NCI-H748 (cell line): ENCODE data around the gene PPCS.
"Not testable (repeated sequence)": the region's sequence is repeated elsewhere in the genome, so short reads cannot be mapped to it uniquely, and the experiment has no call there.

Experiments used
- DNase-seq: peaks from one replicate; lab custom pipeline; 2025; ENCODE audit not compliant: unreplicated experiment; lab: John Stamatoyannopoulos, UW

The PPCS gene

GRCh38 chr1:42450061-42450460 lies 6.3 kb upstream of the PPCS start:
- no peak for DNase-seq

DNA sequence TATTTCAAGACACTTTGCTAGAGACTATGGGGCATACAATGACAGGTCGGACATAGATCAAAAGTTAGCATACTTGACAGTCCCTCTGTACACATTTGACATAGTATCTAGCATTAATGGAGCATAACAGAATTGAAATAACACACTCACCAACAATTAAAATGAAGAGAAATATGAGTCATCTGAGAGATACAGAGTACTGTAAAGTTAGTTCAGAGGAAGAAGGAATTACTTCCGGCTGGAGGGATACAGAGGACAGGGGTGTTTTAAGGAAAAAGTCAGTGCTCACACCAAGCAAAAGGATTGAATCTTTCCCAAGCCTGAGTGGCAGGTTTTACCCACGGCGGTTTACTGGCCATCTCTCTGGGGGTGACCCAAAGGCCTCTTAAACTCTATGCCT lies 3.0 kb upstream of the PPCS start:
- DNase-seq, result no peak

DNA sequence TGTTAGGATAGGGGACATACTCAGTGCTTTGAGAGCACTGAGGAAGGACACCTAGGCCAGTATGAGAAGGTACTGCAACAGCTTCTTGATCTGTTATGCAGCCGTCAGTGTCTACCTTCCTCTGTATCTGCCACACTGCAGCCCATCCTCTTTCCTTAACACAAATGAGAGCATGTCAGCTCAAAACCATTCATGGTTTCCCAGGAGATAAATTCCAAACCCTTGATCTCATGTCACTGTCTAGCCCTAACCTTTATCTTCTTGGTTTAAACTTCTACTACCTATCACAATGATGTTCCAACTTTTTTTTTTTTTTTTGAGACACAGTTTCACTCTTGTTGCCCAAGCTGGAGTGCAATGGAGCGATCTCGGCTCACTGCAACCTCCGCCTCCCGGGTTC lies 1.9 kb upstream of the PPCS start:
- DNase-seq, result no peak

DNA sequence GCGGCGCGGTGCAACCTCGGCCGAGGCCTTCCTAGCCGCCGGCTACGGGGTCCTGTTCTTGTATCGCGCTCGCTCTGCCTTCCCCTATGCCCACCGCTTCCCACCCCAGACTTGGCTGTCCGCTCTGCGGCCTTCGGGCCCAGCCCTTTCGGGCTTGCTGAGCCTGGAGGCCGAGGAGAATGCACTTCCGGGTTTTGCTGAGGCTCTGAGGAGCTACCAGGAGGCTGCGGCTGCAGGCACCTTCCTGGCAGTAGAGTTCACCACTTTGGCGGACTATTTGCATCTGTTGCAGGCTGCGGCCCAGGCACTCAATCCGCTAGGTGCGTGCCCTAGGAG lies 379 bp downstream of the PPCS start:
- DNase-seq, result peak; percentile 99

- DNase-seq, result no peak
These were observed 4.9 kb downstream of the PPCS start for GRCh38 chr1:42461196-42461595.

DNA sequence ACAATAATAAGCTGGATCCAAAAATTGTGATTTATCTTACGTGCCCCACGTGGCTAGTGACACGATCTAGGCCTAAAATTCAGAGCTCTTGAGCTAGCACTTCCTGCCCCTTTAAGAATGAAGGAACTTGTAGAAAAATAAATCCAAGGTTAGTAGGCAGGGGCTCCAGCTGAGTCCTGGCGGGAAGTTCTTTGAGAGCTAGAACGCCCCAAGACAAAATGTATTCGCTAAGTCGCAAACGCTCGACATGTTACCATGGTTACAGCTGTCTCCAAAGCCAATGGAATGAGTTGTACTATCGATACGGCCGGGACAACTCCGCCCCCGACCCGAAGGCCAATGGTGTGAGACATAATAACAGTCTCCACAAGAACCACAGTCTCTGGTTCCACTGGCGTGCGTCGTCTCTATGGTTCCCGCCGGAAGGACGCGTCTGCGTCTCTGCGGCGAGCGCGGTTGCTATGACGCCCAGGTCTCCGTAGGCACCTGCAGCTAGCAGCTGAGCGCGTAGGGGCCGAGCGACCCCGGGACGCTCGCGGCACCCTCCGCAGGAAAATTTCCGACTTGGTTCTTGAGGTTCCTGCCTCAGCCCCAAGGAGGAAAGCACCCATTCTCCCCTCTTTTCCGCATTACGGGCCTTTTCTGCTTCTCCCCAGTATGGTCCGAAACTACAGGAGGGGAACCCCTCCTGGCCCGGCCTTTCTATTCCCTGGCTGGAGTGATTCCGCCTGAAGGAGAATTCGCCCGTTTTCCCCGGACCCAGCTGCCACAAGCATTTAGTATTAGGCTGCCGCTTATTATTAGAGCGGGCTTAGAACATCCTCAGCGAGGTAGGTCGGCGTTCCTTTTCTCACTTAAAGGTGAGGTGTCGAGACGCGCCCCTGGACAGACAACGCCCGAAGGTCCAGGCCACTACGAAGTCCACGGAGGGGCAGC lies 6.8 kb downstream of the PPCS start, which contains the start of gene CCDC30:
TSS of gene CCDC30 (plus strand) at position 459 of the 936 bp plus-strand sequence. CDS start 17,266 bp downstream, outside the sequence.
- DNase-seq, result peak; percentile 100

GRCh38 chr1:42463921-42464320 lies 7.6 kb downstream of the PPCS start:
- peak; percentile 93 for DNase-seq

GRCh38 chr1:42466030-42466429 lies 9.7 kb downstream of the PPCS start:
- no peak for DNase-seq

GRCh38 chr1:42469727-42470126 lies 13.4 kb downstream of the PPCS start:
- DNase-seq, result no peak

- DNase-seq, result no peak
These were observed 20.3 kb downstream of the PPCS start for GRCh38 chr1:42476605-42477004.

DNA sequence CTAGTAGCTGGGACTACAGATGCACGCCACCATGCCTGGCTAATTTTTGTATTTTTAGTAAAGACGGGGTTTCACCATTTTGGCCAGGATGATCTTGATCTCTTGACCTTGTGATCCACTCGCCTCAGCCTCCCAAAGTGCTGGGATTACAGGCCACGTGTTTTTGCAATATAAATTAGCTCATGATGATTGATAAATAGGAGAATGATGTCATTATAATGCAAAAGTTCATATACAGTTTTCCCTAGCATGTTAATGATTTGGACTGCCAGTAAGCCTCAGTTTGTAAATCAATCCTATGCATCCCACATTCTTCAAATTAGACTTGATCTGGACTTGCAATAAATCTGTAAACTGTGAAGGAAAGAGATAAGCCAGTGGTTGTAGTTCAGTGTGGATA lies 21.0 kb downstream of the PPCS start:
- not testable (repeated sequence) for DNase-seq

DNA sequence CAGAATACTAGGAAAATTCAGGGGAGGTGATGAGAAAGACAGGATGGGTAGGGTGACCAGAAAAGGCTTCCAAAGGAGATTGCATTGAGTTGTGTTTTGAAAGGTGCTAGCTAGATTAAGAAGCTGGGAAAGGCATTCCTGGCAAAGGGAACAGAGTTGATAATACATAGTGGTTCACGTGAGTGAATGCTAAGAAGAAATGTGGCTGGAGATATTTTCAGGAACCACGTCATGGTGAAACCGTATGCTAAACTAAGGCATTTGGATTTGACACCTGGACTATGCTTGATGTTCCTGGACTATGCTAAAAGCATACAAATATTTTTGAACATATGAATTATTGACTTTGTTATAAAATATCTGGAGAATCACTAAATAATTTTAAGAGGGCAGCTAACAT lies 21.4 kb downstream of the PPCS start:
- DNase-seq, result no peak

- DNase-seq, result peak; percentile 72
These were observed 23.3 kb downstream of the PPCS start for GRCh38 chr1:42479621-42480020.

DNA sequence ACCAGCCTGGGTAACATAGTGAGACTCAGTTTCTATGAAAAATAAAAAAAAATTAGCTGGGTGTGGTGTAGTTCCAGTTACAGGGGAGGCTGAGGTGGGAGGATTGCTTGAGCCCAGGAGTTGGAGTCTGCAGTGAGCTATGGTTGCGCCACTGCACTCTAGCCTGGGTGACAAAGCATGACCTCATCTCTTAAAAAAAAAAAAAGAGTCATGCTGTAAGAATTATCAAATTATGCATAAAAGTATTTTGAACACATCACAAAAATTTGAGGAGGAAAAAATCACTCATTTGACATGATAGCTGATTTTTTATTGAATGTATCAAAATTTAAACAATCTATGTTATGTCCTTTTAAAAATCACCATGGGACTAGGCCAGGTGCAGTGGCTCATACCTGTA lies 24.6 kb downstream of the PPCS start:
- DNase-seq, result no peak

DNA sequence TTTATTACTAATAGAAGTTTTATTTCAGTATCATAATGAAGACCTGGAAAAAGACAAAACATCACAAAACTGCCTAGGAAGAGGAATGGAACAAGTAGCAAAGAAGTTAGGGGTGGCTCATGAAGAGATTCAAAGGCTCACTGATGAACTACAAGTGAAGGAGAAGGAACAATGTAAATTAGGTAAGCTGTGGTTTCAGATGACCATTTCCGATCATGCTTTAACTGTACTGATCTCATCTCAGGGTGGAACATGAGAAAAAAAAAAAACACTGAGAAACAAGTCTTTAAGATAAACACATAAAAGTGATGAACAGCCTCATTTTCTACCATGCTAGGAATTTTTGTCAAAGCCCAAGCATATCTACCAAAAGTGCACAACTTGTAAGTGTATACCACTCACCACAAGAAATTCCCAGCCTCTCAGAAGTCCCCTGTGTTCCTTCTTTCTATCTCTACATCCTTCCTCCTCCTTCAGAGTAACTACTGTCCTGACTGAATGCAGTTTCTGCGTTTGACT lies 26.4 kb downstream of the PPCS start:
- no peak for DNase-seq

GRCh38 chr1:42484382-42484781 lies 28.0 kb downstream of the PPCS start:
- no peak for DNase-seq

GRCh38 chr1:42490237-42490636 lies 33.9 kb downstream of the PPCS start:
- DNase-seq, result no peak

GRCh38 chr1:42502031-42502430 lies 45.7 kb downstream of the PPCS start:
- DNase-seq, result not testable (repeated sequence)

DNA sequence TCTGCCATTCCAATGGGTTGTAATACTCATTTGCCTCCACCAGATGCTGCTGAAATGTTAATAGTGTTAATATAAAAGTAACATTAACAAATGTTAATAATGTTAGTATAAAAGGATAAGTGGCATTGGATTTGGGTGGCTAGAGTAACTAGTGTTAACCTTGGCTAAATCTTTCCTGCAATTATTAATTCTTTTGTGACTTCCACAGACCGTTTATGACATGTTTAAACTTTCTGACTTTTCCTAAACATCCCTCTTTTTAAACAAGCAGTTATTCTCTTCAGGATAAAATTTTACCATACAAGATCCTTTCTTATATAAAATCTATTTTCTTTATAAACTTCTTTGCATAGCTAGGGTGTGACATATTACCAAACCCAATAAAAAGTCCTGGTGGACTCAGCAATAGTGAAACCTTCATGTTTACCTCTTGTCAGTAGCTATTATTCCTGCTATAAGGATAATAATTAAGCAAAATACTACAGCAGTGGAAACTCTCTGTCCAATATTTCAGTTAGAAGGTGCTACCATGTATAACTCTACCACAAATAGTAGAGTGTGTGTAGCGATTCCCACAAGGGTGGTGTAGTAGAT lies 48.3 kb downstream of the PPCS start:
- peak; percentile 53 for DNase-seq

GRCh38 chr1:42506576-42506975 lies 50.2 kb downstream of the PPCS start:
- DNase-seq, result no peak
